ENCODE data around the gene LGALS9. TPM values are rescaled to one million over a fixed set of nuclear protein-coding genes. Genes with fewer than 3 reads are reported as not detected.
"Not testable (repeated sequence)": the region's sequence is repeated elsewhere in the genome, so short reads cannot be mapped to it uniquely, and the experiment has no call there.

The LGALS9 gene
- polyA plus RNA-seq, 1 donor from 2014 or later: not detected

DNA sequence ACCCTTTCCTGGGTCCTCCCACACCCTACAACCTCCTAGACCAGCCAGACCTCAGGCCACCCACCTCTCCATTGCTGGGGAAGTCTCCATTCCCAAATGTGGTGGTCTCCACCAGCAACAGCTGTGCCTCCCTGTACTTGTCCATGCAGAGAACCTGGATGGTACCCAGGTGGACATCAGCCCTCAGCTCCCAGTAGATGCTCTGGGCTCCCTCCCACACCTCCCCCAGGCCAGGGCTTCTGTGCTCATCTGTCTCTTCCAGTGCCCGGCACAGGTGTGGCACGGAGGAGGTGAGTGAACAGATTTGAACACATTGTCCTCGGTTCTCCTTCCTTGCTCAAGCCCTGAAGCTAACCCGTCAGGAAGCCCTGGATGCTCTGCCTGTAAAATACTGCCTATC is 34.6 kb downstream of the LGALS9 start:
- H3F3A ChIP-seq (ENCODE audit: insufficient read depth, low read length, poor library complexity, severe bottlenecking): no peaks in the 10 kb centered on the region
- no peaks in the 10 kb centered on the region for H3K36me3 ChIP-seq (ENCODE audit: insufficient read depth, low read length)
- H3K9me2 ChIP-seq (ENCODE audit: insufficient read depth, low read length): no peaks in the 10 kb centered on the region
- no peak overlapping the region for H3K4me3 ChIP-seq (ENCODE audit: low read length)
- no peak for TF ChIP-seq RAD21 (conservative IDR thresholded peaks at IDR 0.05)
- TF ChIP-seq EP300 (conservative IDR thresholded peaks at IDR 0.05; ENCODE audit: poor library complexity, severe bottlenecking): no peak
- TF ChIP-seq MXI1 (conservative IDR thresholded peaks at IDR 0.05; ENCODE audit: poor library complexity, severe bottlenecking): no peak
- no peak for TF ChIP-seq EZH2 (IDR thresholded peaks at IDR 0.05; ENCODE audit: borderline replicate concordance, insufficient read depth, low read length, poor library complexity, severe bottlenecking)
- TF ChIP-seq TAF1 (IDR thresholded peaks at IDR 0.05; ENCODE audit: low read depth): no peak
- no peak for TF ChIP-seq POLR2AphosphoS5 (IDR thresholded peaks at IDR 0.05)
- TF ChIP-seq, protein P1, sequence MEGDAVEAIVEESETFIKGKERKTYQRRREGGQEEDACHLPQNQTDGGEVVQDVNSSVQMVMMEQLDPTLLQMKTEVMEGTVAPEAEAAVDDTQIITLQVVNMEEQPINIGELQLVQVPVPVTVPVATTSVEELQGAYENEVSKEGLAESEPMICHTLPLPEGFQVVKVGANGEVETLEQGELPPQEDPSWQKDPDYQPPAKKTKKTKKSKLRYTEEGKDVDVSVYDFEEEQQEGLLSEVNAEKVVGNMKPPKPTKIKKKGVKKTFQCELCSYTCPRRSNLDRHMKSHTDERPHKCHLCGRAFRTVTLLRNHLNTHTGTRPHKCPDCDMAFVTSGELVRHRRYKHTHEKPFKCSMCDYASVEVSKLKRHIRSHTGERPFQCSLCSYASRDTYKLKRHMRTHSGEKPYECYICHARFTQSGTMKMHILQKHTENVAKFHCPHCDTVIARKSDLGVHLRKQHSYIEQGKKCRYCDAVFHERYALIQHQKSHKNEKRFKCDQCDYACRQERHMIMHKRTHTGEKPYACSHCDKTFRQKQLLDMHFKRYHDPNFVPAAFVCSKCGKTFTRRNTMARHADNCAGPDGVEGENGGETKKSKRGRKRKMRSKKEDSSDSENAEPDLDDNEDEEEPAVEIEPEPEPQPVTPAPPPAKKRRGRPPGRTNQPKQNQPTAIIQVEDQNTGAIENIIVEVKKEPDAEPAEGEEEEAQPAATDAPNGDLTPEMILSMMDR (IDR thresholded peaks at IDR 0.05; ENCODE audit: poor library complexity, severe bottlenecking): no peak
- TF ChIP-seq SMC3 (conservative IDR thresholded peaks at IDR 0.05; ENCODE audit: poor library complexity): no peak
- TF ChIP-seq, protein P2, sequence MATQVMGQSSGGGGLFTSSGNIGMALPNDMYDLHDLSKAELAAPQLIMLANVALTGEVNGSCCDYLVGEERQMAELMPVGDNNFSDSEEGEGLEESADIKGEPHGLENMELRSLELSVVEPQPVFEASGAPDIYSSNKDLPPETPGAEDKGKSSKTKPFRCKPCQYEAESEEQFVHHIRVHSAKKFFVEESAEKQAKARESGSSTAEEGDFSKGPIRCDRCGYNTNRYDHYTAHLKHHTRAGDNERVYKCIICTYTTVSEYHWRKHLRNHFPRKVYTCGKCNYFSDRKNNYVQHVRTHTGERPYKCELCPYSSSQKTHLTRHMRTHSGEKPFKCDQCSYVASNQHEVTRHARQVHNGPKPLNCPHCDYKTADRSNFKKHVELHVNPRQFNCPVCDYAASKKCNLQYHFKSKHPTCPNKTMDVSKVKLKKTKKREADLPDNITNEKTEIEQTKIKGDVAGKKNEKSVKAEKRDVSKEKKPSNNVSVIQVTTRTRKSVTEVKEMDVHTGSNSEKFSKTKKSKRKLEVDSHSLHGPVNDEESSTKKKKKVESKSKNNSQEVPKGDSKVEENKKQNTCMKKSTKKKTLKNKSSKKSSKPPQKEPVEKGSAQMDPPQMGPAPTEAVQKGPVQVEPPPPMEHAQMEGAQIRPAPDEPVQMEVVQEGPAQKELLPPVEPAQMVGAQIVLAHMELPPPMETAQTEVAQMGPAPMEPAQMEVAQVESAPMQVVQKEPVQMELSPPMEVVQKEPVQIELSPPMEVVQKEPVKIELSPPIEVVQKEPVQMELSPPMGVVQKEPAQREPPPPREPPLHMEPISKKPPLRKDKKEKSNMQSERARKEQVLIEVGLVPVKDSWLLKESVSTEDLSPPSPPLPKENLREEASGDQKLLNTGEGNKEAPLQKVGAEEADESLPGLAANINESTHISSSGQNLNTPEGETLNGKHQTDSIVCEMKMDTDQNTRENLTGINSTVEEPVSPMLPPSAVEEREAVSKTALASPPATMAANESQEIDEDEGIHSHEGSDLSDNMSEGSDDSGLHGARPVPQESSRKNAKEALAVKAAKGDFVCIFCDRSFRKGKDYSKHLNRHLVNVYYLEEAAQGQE (IDR thresholded peaks at IDR 0.05; ENCODE audit: borderline replicate concordance): no peak
- H3K9me3 ChIP-seq (ENCODE audit: low read length): no peaks in the 10 kb centered on the region
- no peak overlapping the region for H2AFZ ChIP-seq (ENCODE audit: low read depth, low read length)
- H3K27ac ChIP-seq (ENCODE audit: low read length): no peak overlapping the region
- H3K79me2 ChIP-seq (replicated peaks; ENCODE audit: insufficient read depth, low read length): no peaks in the 10 kb centered on the region
- H3K4me2 ChIP-seq (ENCODE audit: low read length): no peak overlapping the region
- no peaks in the 10 kb centered on the region for H3K27me3 ChIP-seq (ENCODE audit: insufficient read depth, low read depth, low read length)
- no peaks in the 10 kb centered on the region for H4K20me1 ChIP-seq (ENCODE audit: insufficient read depth)
- H3K9ac ChIP-seq (ENCODE audit: low read length): no peak overlapping the region

DNA sequence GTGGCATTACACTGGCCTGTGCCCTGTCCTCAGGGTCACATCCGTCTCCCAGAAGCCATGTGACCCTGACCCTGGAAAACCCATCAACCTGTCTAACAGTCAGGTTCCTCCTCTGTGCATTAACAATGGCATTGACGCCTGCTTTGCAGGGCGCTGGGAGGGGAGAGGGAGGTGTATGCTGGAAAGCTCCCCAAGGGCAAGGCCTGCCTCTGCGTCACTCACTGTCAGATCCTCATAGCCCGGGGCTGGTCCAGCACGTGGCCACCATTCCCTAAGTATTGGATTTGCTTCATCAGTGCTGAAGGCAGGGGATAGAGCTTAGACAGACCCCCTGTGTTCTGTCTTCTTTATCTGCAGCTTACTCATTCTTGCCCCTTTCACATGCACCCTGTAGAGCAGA is 35.3 kb downstream of the LGALS9 start:
- H3F3A ChIP-seq (ENCODE audit: insufficient read depth, low read length, poor library complexity, severe bottlenecking); H3K79me2 ChIP-seq (replicated peaks; ENCODE audit: insufficient read depth, low read length); H3K9ac ChIP-seq (ENCODE audit: low read length); H2AFZ ChIP-seq (ENCODE audit: low read depth, low read length); H3K4me3 ChIP-seq (ENCODE audit: low read length); H4K20me1 ChIP-seq (ENCODE audit: insufficient read depth); H3K27me3 ChIP-seq (ENCODE audit: insufficient read depth, low read depth, low read length); H3K4me2 ChIP-seq (ENCODE audit: low read length); H3K36me3 ChIP-seq (ENCODE audit: insufficient read depth, low read length); H3K9me3 ChIP-seq (ENCODE audit: low read length); H3K27ac ChIP-seq (ENCODE audit: low read length); H3K9me2 ChIP-seq (ENCODE audit: insufficient read depth, low read length): not testable (repeated sequence)

Measured in neural cell (in vitro differentiated cells).